SIG-M5 treated with dmso at 0.1 percent for 504 hours (cell line): ENCODE data around the gene GIGYF1.
A peak's percentile ranks its signal among the peaks of the same experiment; 100 is the strongest.
"Not testable (repeated sequence)": the region's sequence is repeated elsewhere in the genome, so short reads cannot be mapped to it uniquely, and the experiment has no call there.

Experiments
- DNase-seq: peaks from one replicate; lab custom pipeline; 2025; ENCODE audit not compliant: unreplicated experiment; lab: John Stamatoyannopoulos, UW

GIGYF1 gene, protein sequence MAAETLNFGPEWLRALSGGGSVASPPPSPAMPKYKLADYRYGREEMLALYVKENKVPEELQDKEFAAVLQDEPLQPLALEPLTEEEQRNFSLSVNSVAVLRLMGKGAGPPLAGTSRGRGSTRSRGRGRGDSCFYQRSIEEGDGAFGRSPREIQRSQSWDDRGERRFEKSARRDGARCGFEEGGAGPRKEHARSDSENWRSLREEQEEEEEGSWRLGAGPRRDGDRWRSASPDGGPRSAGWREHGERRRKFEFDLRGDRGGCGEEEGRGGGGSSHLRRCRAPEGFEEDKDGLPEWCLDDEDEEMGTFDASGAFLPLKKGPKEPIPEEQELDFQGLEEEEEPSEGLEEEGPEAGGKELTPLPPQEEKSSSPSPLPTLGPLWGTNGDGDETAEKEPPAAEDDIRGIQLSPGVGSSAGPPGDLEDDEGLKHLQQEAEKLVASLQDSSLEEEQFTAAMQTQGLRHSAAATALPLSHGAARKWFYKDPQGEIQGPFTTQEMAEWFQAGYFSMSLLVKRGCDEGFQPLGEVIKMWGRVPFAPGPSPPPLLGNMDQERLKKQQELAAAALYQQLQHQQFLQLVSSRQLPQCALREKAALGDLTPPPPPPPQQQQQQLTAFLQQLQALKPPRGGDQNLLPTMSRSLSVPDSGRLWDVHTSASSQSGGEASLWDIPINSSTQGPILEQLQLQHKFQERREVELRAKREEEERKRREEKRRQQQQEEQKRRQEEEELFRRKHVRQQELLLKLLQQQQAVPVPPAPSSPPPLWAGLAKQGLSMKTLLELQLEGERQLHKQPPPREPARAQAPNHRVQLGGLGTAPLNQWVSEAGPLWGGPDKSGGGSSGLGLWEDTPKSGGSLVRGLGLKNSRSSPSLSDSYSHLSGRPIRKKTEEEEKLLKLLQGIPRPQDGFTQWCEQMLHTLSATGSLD (N-terminal part only)

GRCh38 chr7:100694098-100694745 lies at the start of gene GIGYF1:
GIGYF1 (minus strand) TSS chr7:100694250; CDS start chr7:100688238, 6,012 bp downstream.
- peak; percentile 36 for DNase-seq

- DNase-seq: no peak
Observed at GRCh38 chr7:100739934-100740333, 45.9 kb upstream of the GIGYF1 start.

- no peak for DNase-seq
Observed at GRCh38 chr7:100736671-100737070, 42.6 kb upstream of the GIGYF1 start.

- no peak for DNase-seq
Observed at GRCh38 chr7:100735730-100736129, 41.7 kb upstream of the GIGYF1 start.

GRCh38 chr7:100731937-100732636 lies 38.0 kb upstream of the GIGYF1 start:
- no peak for DNase-seq

DNA sequence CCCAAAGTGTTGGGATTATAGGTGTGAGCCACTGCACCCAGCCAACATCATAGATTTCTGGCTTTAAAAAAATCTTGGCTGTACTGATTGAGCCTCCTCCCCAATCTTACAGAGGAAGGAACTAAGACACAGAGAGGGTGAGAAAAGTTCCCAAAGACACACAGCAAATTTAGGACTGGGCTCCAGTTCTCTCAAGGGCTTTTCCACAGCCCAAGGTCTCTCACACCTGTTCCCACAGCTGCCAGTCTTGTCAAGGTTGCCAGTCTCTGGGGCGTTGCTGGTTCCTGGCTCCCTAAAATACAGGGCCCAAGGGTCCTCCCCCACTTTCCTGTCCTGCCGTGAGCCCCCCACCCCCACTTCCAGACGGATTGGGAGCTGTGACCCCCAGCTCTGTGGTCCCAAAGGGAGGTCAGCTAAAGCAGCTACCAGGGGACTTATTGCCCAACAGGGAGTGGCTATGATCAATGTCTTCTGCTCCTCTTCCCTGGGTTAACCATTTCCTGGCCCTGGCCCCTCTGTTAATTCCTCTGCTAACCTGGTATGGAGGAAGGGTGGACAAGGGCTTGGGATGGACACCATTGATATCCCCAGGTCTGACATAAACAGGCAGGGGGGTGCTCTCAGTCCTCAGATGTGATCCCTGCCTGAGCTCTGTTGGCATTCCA lies 36.2 kb upstream of the GIGYF1 start:
- no peak for DNase-seq

- DNase-seq: no peak
Observed at GRCh38 chr7:100728196-100728595, 34.1 kb upstream of the GIGYF1 start.

DNA sequence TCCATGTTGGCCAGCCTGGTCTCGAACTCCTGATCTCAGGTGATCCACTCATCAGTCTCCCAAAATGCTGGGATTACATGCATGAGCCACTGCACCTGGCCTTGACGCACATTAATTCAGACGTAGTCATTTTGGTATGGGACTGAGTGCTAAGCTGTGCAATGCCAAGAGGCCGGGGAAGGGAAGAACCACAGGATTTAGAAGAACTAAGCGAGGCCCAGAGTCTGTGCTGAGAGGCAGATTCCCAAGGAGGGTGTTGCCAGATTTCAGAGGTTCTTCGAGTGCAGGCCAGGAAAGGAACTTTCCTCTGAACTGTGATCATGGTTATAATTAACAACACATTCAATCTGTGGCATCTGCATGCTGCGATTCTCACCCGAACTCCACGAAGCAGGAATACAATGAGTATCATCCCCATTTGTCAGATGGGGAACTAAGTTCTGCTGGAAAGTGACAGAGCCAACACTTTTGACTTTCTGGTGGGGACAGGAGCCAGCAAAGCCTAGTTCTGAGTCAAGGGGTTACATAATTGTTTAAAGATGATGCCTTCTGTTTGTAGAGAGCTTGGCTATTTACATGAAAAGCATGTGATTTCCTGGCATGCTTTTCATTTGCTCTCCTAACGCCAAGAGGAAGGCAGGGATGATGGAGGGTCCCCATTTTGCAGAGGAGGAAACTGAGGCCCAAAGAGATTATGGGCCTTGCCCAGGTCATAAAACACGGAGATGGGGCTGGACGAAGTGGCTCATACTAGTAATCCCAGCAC lies 33.1 kb upstream of the GIGYF1 start:
- DNase-seq: no peak

GRCh38 chr7:100724364-100724763 lies 30.3 kb upstream of the GIGYF1 start:
- not testable (repeated sequence) for DNase-seq

- no peak for DNase-seq
Observed at GRCh38 chr7:100723732-100724275, 29.8 kb upstream of the GIGYF1 start.

DNA sequence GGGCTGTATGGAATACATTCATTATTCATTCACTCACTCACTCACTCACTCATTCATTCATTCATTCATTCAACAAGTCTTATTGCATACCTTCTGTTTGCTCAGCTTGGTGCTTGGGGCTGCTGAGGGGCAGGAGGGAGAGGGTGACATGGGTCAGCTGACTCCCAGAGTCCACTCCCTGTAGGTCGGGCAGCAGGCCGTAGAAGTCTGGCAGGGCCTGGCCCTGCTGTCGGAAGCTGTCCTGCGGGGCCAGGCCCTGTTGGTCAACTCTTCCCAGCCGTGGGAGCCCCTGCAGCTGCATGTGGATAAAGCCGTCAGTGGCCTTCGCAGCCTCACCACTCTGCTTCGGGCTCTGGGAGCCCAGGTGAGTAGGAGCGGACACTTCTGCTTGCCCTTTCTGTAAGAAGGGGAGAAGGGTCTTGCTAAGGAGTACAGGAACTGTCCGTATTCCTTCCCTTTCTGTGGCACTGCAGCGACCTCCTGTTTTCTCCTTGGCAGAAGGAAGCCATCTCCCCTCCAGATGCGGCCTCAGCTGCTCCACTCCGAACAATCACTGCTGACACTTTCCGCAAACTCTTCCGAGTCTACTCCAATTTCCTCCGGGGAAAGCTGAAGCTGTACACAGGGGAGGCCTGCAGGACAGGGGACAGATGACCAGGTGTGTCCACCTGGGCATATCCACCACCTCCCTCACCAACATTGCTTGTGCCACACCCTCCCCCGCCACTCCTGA lies 28.6 kb upstream of the GIGYF1 start:
- no peak for DNase-seq

GRCh38 chr7:100721505-100721812 lies 27.4 kb upstream of the GIGYF1 start:
- DNase-seq: no peak

- no peak for DNase-seq
Observed at GRCh38 chr7:100720671-100721504, 26.8 kb upstream of the GIGYF1 start.

GRCh38 chr7:100720279-100720670 lies 26.2 kb upstream of the GIGYF1 start, which contains the start of gene EPO:
EPO (plus strand) TSS chr7:100720468; CDS start chr7:100720981, 513 bp downstream.
- DNase-seq: no peak

DNA sequence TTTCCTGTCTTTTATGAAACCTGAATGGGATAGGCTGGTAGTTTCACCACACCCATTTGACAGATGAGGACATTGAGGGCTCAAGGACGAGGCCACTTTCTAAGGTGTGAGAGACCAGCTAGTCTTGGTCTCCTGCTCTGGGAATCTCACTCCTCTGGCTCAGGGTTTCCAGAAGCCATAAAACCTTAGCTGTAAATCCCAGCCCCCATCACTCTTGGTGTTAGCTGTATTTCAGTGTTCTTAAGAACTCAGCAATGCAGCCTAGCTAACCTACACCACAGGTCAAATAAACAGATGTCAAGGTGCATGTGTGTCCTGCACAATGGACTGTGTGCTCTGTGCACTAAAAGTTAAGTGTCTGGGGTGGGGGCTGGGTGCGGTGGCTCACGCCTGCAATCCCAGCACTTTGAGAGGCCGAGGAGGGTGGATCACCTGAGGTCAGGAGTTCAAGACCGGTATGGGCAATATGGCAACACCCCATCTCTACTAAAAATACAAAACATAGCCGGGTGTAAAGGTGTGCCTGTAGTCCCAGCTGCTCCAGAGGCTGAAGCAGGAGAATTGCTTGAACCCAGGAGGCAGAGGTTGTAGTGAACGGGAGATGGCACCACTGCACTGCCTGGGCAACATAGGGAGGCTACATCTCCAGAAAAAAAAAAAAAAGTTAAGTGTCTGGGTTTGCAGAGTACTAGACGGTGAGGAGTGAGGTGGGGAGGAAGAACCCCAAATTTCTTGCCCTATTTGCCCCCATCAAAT lies 25.7 kb upstream of the GIGYF1 start:
- DNase-seq: no peak

DNA sequence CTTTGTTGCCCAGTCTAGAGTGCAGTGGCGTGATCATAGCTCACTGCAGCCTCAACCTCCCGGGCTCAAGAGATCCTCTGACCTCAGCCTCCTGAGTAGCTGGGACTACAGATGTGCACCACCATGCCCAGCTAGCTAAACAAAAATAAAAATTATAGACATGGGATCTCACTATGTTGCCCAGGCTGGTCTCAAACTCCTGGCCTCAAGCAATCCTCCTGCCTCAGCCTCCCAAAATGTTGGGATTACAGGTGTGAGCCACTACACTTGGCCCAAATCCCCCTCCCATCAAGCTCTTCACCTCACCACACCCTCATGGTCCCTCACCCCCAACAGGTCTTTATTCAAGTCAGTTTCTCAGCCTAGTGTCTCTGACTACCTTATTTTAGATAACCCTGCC lies 23.0 kb upstream of the GIGYF1 start:
- not testable (repeated sequence) for DNase-seq

DNA sequence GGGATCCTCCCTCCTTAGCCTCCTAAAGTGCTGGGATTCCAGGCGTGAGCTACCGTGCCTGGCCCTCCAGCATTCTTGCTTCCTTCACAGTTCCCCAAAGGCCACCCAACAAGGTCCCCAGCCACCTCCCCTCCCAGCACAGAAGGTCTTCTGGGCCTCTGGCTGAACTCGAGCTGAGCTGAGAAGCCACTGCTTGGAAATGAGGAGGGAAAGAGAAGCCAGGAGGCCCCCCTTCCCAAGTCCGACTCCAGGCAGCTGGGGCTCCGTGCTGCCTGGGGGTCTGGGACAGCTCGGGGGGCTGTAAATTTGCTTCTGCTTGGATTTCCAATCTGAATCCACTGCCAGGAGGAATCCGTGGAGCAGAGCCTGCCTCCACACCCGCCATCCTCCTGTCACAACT lies 20.7 kb upstream of the GIGYF1 start:
- DNase-seq: no peak
